HG03460 (cell line): ENCODE results near the gene SYTL2.
A peak's percentile ranks its signal among the peaks of the same experiment; 100 is the strongest.

Experiments
- ATAC-seq: cut with Tn5 transposase; IDR thresholded peaks from one replicate; pipeline ENCODE4 v1.9.1; 2021; ENCODE audit not compliant: unreplicated experiment

The SYTL2 gene

DNA sequence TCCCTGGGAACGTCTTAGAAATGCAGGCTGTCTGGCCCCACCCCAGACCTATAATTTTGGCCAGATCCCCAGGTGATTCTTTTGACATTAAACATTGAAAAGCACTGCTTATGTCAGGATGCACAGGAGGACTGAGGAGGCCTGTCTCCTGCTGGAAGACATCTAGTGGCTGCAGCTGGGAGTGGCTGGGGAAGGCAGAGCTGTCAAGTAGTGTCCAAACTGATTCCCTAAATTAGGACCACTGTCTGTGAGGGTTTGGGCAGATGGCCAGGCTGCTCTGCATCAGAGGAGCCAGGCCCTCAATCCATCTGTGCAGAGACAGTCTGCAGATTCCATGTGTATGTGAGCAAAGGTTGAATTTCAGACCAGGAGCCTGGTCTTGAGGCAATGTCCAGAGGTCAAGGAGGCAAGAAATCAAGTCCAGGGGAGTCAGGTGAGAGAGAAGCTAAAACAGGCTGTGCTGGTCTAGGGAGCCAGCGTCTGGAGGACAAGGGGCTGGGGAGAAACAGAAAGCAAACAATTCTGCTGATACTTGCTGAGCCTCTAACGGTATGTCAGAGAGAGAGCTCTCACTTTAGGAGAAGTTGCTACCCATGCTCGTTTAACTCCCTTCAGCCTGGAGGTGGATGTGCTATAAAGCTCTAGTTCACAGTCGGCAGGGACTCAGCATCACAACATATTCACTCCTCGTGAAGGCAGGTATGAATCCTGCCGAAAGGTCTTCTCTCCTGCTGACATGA lies 15.3 kb upstream of the SYTL2 start:
- ATAC-seq = no peak

DNA sequence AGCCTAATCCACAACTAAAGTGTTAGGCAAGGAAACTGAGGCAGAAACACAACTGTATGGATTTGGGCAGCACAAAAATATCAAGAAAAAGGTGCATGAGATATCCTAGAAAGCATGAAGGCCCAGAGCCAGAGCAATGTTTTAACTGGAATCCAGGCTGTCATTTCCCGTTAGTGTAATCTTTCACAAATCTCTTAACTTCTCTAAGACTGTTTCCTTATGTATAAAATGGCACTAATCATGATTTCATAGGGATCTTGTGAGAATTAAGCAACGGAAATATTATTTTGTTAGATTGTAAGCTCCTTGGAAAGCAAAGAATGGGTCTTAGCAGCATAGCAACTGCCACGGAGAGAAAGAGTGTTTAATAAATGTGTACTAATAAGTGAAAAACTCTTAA lies 14.7 kb upstream of the SYTL2 start:
- ATAC-seq = no peak

DNA sequence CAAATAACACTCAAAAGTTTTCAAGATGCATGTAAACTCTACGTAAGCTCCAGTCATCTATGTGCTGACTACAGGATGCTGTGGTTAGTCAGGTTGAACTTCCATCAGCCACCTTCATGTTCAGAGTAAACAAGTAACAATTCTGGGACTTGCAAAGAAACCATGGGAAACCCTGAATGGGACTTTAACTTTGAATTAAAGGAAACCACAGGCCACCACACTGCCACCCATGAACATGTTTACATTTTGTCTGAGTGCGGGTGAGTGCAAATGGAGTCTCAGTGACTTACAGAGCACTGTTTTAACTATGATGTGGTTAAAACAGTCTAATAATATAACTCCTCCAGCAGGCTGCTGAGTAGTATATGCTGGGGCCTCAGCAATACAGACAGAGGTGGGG lies 12.9 kb upstream of the SYTL2 start:
- no peak for ATAC-seq

DNA sequence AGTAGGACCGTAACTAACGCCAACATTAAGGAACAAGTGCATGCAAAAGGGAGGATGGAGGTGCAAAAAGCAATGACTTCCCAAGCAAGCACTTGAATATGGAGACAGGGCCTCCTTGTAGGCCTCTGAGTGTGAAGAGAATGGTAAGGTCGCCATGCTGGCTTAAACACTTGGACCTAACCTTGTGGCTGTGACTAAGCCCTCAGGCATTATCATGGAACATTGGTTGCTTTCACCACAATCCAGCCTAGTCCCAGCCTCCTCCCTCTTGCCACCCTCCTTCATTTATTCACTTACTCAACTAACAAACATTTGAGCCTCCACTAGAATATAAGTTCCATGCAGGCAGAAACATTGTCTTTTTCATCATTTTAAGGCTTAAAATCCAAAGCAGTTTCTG lies 11.9 kb upstream of the SYTL2 start:
- ATAC-seq = no peak

DNA sequence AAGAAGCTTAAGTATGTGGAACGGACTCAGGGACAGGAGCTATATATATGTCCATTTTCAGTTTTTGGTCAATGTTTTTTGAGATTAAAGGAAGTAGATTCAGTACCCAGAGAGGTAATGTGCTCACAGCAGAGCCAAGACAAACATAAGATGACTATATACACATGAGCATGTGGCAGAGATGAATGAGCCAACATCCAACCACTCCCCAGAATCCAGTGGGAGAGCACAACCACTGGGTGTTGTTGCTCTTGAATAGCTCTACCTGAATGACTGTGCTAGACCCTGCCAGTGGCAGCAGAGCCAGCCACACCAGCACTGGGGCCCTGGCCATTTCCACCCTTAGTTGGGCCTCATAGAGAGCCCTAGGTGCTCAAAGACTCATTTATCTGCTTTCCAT lies 10.7 kb upstream of the SYTL2 start:
- no peak for ATAC-seq

DNA sequence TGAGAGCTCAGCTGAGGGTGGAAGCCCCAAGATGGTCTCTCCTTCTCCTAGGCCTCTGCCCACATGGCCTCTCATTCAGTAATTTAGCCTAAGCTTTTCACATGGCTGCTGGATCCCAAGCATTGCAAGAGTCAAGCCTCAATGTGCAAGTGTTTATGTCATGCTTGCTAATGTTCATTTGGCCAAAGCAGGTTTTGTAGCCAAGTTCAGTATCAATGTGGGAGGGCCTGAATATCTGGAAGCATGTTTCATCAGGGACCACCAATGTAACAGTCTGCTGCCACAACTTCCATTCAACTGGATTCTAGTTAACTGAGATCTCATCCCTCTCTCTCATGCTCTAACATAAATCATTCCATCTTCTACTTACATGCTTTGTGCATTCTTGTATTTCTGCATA lies 8.5 kb upstream of the SYTL2 start:
- no peak for ATAC-seq

DNA sequence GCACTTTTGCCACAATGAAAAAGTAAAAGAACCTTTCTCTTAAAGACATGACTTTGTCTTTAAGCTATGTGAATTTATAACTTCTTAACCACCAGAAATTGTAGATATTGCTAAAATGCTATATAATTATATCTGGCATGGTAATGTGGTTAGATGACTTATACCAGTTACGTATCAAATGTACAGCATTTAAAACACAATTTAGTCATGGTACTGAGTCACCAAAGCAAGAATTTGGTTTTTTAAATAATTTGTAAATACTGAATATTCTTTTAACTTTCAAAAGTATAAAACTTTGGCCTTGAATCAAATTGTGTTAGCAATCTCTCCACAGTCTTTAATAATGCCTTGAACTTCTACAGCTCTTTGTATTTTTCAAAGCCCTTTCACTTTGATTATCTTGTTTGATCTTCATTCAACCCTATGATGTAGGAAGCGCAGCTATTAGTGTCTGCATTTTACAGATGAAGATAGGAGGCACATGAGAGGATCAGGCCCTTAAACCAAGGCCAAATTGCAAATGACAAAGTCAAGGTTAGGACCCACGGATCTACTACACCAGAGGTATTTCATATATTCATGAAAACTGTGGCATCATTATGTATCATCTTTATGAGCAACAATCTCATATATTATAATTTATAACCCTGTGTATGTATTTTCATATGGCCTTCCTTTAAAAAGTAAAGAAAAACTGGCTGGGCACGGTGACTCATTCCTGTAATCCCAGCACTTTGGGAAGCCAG lies 4.4 kb upstream of the SYTL2 start:
- ATAC-seq = no peak

DNA sequence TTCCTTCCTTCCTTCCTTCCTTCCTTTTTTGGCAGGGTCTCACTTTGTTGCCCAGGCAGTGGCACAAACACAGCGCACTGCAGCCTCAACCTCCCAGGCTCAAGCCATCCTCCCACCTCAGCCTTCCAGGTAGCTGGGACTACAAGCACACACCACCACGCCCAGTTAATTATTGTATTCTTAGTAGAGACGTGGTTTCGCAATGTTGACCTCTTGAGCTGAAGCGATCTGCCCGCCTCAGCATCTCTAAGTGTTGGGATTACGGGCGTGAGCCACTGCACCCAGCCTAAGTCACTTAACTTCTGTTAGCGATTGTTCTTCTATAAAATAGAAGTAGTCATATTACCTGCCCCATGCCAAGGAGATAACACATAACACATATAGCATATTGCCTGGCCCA lies 2.8 kb upstream of the SYTL2 start:
- no peak for ATAC-seq

DNA sequence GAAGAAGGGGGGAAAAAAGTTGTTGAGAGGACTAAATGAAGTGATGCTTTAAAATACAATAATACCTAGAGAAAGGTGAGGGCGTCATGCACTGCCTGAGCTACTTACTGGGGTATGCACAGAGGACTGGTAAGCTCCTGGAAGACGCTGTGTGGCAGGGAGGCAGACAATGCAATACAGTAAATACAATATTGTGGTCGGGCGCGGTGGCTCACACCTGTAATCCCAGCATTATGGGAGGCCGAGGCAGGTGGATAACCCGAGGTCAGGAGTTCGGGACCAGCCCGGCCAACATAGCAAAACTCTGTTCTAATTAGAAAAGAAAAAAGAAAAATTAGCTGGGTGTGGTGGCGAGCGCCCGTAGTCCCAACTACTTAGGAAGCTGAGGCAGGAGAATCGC lies 683 bp upstream of the SYTL2 start:
- no peak for ATAC-seq

DNA sequence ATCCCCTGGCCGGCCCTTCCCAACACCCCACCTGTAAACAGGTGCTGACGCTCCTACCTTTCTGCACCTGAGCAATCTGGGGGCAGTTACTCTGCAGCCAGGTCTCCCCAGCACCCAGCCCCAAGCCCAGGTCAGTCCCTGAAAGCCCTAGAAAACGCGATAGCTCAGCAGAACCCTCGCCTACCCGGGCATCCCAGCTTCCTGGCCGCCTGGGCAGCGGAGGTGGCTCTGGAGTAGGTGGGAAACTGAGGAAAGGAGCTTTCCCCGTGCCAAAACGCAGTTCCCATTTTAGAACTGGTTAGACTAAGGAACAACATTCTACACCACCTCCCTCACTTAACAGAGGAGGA lies 445 bp downstream of the SYTL2 start:
- ATAC-seq = peak; percentile 8

DNA sequence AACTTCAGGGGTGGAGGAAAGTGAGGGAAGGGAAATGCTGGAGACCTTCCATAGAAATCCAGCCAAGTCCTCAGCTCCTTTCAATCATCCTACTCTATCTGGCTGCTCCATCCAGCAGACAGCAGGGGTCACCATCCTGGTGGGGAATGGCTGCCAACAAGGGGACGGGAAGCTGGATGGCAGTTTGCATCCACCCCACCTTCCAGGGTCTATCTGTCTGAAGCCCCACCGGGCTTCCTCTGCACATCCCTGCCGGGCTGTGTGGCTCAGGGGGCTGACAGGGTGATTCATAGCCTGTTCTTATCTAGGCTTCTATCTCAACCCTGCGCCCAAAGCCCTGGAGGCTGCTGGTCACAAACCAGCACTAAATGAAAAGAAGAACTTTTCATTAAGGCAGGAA lies 1.1 kb downstream of the SYTL2 start:
- no peak for ATAC-seq

DNA sequence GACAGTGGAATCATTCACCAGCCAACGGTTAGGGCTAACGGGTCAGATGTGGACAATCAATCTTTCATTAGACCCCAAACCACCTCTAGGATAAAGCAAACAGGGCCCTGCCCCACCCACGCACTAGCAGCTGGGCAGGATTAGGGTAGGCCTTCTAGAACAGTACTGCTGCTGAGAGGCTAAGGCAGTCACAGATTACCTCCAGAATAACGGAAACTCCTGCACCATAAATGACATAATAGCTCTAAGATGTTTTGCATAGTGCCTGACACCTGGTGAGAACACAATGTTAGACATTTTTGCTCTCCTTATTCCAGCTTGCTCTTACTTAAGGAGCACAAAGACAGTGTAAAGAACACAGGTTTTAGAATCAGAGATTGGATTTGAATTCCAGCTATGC lies 1.8 kb downstream of the SYTL2 start:
- peak; percentile 41 for ATAC-seq

DNA sequence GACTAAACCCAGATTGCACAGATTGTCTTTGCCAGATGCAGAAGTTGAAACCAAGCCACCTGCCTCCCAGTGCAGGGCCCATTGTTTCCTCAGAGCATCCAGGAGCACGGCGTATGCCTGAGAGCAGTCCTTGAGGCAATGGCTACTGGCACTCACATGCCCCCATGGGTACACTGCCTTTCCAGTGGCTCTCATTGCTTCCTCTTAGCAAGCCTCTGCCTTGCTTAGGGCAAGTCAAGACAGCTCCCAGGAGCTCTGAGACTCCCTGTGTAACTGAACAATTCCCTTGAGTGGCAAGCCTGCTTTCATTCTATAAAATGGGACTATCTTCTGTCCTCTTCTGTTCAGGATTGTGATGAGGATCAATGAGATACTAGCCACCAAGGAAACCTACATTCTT lies 4.1 kb downstream of the SYTL2 start:
- no peak for ATAC-seq

DNA sequence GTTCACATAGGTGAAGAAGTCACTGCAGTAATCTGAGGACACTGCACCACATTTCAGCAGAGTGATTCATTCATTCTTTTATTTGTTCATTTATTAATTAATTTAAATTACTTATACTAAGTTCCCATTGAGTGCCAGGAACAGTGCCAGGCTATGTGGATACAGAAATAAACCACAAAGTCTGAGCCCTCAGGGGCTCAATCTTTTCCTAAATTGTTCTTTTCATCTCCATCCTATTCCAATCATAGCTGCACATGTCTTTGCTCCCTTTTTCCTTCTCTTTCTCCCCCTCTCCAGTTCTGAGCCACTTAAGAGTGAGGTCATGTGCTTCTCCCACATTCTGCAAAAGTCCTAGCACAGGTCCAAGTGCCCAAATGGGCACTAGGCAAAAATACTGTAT lies 4.9 kb downstream of the SYTL2 start:
- no peak for ATAC-seq

DNA sequence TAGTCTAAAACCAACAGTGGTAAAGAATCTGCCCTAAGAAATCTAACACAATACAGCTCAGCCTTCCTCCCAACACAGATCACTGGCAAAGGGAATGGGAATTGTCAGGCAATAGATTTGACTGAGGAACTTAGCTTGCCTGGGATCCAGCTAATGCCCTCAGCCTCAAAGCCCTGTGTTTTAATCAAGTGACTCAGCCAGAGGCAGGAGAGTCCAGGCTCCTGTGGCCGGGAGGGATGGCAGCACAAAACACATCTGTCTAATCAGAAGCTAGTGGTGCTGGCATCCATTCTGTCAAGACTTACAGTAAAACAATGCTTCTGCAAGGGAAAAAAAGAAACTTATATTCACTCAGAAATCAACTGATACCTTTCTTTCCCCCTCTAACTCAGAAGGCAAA lies 5.6 kb downstream of the SYTL2 start:
- ATAC-seq = no peak

DNA sequence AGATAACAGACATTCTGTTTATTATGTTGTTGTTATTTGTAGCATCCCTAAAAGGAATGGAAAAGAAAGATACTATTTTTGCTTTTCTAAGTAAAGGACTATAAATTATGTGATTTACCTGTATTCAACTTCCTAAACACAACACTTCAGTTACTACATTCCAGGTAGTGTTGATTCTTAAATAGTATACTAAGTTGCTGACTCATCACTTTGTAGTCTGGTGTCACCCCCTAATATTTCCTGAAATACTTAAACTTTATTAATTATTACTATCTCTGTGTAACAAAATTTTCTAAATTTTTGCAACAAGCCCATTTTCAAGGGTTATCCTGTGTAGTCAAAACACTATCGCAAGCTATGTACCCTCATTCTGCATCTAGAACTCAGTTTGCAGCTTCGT lies 7.0 kb downstream of the SYTL2 start:
- ATAC-seq = no peak

DNA sequence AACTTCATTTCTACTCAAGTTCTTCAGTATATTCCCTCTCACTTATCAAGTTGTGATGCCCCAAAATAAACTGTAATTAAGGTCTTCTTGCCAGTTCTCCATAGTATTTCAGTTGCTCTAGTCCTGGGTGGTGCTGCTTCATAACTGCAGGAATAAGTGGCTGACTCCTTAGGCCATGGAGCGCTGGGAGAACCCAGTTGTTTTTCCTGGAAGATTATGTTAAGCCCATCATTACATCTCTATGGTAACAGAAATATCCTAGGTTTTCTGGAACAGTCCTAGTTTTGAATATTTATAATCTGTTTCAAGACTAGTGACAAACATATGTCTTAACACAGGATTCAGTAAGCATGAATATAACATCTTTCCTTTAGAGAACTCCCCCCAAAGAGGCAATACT lies 7.6 kb downstream of the SYTL2 start:
- ATAC-seq = no peak

DNA sequence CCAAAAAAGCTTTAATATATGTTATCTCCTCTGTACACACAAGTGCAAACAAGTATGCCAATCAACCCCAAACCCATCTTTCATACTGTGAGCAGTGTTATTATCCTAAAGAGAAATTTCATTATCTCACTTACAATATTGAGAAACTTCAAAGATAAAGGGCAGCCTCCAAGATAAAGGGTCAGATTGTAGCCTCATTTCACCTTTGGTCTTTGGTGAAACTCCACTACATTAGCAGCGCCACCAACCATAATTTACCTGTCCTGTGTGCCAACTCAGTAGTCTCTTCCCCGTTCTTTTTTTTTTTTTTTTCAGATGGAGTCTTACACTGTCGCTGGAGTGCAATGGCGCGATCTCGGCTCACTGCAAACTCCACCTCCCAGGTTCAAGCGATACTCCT lies 9.4 kb downstream of the SYTL2 start:
- no peak for ATAC-seq

DNA sequence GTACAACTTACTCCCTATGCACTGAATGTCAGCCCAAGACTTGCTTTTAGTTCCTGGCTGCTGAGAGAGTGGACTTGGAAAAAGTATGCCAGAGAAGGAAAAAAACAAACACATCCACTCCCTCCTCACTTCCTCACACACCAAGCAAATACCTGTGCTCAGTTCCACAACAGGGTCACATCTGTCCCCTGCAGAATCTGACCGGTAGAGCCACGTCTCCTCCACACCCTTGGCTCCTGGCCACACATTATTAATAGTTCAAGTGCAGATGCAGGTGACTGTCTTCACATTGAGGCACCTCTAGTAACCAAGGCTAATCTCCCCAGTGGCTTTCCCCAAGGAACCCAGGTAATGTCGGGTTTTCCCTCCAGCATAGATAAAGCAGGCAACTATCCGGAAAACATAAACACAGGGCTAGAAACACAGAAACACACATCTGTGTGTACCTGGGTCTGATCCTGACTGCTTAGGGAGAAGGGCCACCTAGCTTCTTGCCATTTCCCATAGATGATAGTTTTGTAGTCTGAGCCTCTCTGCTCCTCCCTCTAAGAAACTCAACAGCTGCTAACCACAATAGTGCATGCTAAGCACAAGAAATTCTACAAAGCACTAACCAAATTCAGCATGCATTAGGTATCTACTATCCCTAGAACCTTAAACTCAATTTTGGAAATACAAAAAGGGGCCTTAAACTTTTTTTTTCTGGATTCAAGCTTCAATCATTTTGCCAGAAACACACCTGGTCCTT lies 10.2 kb downstream of the SYTL2 start:
- ATAC-seq = no peak

DNA sequence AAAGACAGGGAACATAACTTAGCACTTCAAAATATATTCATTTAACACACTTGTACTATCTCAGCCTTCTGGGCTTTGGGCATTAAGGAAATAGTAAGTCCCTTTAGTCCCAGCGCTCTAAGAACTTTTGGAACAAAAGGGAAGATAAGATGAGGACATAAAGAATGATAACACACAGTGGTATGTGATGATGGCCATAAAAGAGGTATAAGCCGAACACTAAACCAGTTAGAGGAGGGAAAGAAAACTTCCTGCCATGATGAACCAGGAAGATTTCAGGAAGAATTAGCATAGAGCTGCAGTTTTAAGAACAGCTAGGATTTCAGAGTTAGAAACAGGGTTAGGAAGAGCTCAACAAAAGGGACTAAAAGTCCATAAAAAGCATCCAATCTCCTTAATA lies 11.8 kb downstream of the SYTL2 start:
- no peak for ATAC-seq

DNA sequence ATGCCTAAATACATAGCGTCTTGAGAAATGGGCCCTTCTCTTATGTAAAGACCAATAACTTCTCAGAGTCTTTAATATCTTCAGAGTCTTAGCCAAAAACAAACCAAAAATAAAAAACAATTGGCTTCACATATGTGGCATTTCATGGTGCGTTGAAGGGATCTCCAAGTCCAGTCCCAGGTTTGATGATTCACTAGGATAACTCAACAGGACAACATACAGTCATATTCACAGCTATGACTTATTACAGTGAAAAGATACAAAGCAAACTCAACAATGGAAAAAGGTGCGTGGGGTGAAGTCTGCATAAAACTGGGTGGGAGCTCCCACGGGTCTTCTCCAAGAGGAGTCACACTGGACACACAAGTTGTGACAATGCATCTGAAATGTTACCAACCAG lies 12.6 kb downstream of the SYTL2 start:
- ATAC-seq = no peak
